Spinal cord (tissue), 10 donors: ENCODE data around the gene ANKRD33. TPM values are rescaled to one million over a fixed set of nuclear protein-coding genes. Genes with fewer than 3 reads are reported as not detected.

Source experiments
- DNase-seq, 6 donors: peaks; one replicate each; pipeline versions ENCODE4 v3.0.0 to v3.0.0-alpha.2; 2013 to 2015; ENCODE audit warnings: low spot score in 6 of 6, low read depth in 4 of 6
- H3K27ac ChIP-seq: one replicate; pipeline ENCODE4 v1.5.1; 2013; ENCODE audit warnings: low read depth, low read length, control low read depth
- H3K27me3 ChIP-seq: one replicate; pipeline ENCODE4 v1.6.1; 2013; ENCODE audit warnings: low read length; ENCODE audit not compliant: control insufficient read depth, insufficient read depth
- H3K36me3 ChIP-seq: one replicate; pipeline ENCODE4 v1.6.1; 2013; ENCODE audit warnings: low read length; ENCODE audit not compliant: control insufficient read depth, insufficient read depth
- H3K4me1 ChIP-seq: one replicate; pipeline ENCODE4 v1.6.1; 2013; ENCODE audit warnings: low read length; ENCODE audit not compliant: control insufficient read depth, insufficient read depth
- H3K4me3 ChIP-seq: one replicate; pipeline ENCODE4 v1.5.1; 2013; ENCODE audit warnings: low read depth, low read length, control low read depth
- H3K9me3 ChIP-seq: one replicate; pipeline ENCODE4 v1.6.1; 2013; ENCODE audit warnings: low read length; ENCODE audit not compliant: control insufficient read depth, insufficient read depth
- WGBS: methylation state at CpG from one replicate; pipeline ENCODE4 v1.1.5; 2013; ENCODE audit warnings: missing lambda C conversion rate; ENCODE audit not compliant: insufficient coverage; 5-methylcytosine and 5-hydroxymethylcytosine counted together
- polyA plus RNA-seq, 2 donors: library from polyadenylated mRNA; unstranded; fragments of 120-200 nt; gene quantifications; one replicate each; pipeline ENCODE4 v1.2.1, GENCODE V29; 2013; ENCODE audit not compliant: insufficient read length in 2 of 2
- total RNA-seq, 2 donors: library from RNA; depleted of rRNA in 1 of 2; stranded (reverse); fragments of 120-200 nt in 1 of 2; fragments of >200 nt in 1 of 2; gene quantifications; one replicate each; pipeline versions ENCODE4 v1.2.3 to v1.2.4, GENCODE V29; 2013 to 2014
- donor health status: healthy.

Gene ANKRD33
- total and polyA plus RNA-seq, 4 donors, result 0.14 to 0.21 (median 0.17) TPM; not detected in 1

DNA sequence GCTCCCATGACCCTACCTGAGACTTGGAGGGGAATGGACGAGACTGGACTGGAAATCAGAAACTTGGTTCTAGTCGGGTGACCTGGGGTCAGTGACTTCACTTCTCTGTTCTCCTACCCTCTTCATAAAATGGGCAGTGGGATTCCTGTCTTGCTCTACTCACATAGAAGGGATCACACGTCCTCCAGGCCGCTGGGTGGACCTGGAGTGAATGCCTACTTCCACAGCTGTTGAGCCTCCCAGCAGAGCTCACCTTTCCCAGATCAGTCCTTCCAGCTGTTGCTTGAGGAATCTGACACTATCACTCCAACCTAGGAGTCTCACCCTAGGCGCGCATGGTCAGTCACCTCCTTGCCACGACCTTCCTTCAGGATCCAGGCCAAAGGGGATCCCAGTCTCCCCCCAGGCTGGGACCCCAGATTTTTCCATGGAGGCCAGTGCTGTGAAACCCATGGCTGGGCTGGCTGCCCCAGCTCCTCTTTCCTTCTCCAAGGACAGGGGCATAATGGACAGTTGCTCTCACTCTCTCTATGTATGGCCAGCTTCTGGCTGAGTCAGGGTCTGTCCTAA, 20.0 kb downstream of the ANKRD33 start:
- H3K9me3 ChIP-seq, result no peaks in the 10 kb centered on the region
- peaks cover 18% of the 10 kb centered on the region for H3K27me3 ChIP-seq
- H3K27ac ChIP-seq, result no peak overlapping the region
- H3K4me3 ChIP-seq, result peak overlapping the region; percentile 11
- WGBS, result 96% methylated on average over 5 of the region's 7 CpGs
- peaks cover 37% of the 10 kb centered on the region for H3K4me1 ChIP-seq
- no peak for DNase-seq
- no peaks in the 10 kb centered on the region for H3K36me3 ChIP-seq

DNA sequence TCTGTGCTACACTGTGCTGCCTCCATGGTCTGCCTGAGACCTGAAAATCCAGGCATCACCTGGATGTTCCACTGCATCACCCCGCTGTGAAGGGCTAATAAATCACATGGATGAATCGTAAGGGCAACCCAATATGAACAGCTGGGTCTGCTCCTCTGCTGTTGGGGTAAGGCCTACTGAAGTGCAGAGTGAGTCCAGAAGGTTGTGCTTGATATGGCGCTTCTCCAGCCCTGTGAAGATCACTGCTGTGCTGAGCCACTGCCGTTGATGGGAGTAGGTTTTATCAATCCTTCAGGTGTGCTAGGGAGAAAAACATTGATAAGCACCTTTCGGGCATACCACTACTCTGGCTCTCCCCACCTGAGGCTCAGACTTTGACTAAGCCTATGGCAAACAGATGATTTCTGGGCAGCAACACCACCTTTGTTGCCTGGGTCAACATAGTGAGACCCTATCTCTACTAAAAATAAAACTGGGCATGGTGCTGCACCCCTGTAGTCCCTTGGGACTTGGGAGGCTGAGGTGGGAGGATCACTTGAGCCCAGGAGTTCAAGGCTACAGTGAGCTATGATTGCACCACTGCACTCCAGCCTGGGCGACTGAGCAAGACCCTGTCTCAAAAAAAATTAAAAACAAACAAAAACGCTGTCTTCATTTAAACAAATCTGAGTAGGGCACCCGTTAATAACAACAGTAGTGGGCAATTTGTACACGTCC, 21.1 kb downstream of the ANKRD33 start:
- H3K4me1 ChIP-seq, result peaks cover 44% of the 10 kb centered on the region
- H3K9me3 ChIP-seq, result no peaks in the 10 kb centered on the region
- no peak for DNase-seq
- H3K36me3 ChIP-seq, result no peaks in the 10 kb centered on the region
- H3K27me3 ChIP-seq, result peaks cover 18% of the 10 kb centered on the region
- no peak overlapping the region for H3K27ac ChIP-seq
- no peak overlapping the region for H3K4me3 ChIP-seq
- WGBS, result 76% methylated on average over 6 of the region's 9 CpGs

DNA sequence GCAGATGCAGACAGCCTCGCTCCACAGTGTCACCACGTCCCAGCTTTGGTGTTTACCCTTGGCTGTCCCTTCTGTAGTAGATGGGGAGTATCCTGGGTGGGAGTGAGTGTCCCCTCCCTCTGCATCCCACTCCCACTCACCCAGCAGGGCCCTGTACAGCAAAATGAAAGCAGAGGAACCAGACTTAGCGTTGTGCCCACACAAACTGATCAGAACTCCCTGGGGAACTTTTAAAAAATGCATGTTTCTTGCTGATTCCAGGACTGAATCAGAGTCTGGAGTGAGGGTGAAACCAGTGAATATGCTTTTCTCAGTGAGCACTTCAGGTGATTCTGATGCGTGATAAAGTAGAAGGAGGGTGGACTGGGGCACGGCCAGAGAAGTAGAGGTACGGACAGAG, 22.3 kb downstream of the ANKRD33 start:
- no peak for DNase-seq
- peaks cover 18% of the 10 kb centered on the region for H3K27me3 ChIP-seq
- WGBS, result 83% methylated on average over 4 of the region's 6 CpGs
- peaks cover 2% of the 10 kb centered on the region for H3K36me3 ChIP-seq
- no peaks in the 10 kb centered on the region for H3K9me3 ChIP-seq
- no peak overlapping the region for H3K27ac ChIP-seq
- H3K4me1 ChIP-seq, result peaks cover 42% of the 10 kb centered on the region
- no peak overlapping the region for H3K4me3 ChIP-seq

DNA sequence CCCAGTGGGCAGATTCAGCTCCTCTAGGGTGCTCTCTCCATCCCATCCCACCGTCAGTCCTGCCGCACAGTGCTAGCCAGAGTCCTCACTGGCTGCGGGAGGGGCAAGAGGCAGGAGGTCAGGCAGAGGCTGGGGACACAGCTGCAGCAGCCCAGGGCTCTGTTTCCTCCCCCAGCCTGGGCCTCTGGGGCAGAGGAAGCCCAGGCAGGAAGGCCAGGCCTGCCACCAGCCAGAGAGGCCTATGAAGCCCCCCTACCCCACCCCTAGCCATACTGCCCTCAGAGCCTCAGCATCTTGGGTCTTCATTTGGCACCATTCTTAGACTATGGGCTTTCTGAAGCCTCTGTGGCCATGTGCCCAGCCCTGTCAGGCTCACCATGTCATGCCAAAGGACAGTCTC, 22.8 kb downstream of the ANKRD33 start:
- no peaks in the 10 kb centered on the region for H3K9me3 ChIP-seq
- no peak overlapping the region for H3K27ac ChIP-seq
- DNase-seq, result no peak
- WGBS, result 67% methylated on average over 1 of the region's 3 CpGs
- peaks cover 5% of the 10 kb centered on the region for H3K36me3 ChIP-seq
- H3K4me3 ChIP-seq, result no peak overlapping the region
- H3K27me3 ChIP-seq, result peaks cover 18% of the 10 kb centered on the region
- peaks cover 41% of the 10 kb centered on the region for H3K4me1 ChIP-seq

DNA sequence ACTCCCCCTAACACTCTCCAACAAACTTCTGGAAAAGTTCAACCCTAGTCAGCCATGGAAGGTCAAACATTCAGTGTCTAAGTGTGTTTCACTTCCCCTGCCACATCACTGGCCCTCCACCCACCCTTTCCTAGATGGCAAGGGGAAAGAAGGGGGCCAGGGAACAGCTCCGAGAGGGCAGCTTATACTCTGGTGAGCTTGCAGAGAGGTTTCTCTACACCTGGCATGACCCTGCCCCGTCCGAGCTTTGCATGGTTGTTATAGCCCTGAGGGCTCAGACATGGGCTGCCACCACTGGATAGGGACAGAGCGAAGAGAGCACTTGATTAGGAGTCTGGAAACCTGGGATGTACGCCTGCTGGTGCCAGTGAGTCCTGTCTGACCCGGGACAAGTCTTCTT, 23.4 kb downstream of the ANKRD33 start:
- H3K36me3 ChIP-seq, result peaks cover 10% of the 10 kb centered on the region
- no peaks in the 10 kb centered on the region for H3K9me3 ChIP-seq
- peaks cover 15% of the 10 kb centered on the region for H3K27me3 ChIP-seq
- peak overlapping the region; percentile 47 for H3K27ac ChIP-seq
- WGBS, result 79% methylated on average over 6 of the region's 6 CpGs
- H3K4me3 ChIP-seq, result no peak overlapping the region
- H3K4me1 ChIP-seq, result peaks cover 40% of the 10 kb centered on the region
- no peak for DNase-seq

DNA sequence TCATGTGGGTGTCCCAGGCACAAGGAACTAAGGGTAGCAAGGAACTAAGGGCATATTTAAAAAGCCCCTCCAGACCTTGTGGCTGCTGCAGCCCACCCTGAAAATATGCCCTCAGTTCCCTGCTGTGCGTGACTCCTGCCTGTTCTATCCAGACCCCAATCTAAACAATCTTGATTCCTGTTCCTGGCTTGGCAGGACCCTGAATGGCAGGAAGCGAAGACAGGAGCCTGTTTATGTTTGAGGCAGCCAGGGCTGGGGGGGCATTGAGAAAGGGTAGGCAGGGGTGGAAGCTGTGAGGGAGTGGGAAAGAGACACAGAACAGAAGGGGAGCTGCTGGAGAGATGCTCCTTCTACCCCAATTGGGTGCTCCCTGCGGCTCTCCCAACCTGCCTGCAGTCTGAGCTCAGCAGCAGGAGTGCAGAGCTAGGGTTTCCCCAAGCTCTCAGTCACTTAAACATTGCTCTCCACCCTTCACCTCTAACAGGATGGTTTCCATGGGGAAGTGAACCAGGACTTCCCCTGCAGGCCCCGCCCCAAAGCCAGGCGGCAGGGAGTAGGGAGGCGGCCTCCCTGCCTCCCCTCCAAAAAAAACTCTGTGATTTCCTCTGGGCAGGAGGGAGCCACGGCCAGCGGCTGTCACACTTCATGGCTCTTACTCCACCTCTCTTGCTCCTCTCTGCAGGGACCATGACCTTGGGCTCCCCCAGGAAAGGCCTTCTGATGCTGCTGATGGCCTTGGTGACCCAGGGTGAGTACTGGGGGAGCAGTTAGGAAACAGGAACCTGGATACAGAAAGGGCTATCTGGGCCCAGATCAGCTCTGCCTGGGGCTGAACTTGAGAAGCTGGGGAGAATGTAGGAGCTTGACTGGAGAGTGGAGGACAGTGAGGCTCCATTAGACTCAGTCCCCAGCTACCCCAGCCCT, 24.1 kb downstream of the ANKRD33 start:
- no peak overlapping the region for H3K4me3 ChIP-seq
- H3K36me3 ChIP-seq, result peaks cover 10% of the 10 kb centered on the region
- peak overlapping the region; percentile 16 for H3K27ac ChIP-seq
- H3K27me3 ChIP-seq, result peaks cover 8% of the 10 kb centered on the region
- WGBS, result 64% methylated on average over 5 of the region's 8 CpGs
- DNase-seq, result peak in 1 of 6 donors; percentile 35
- H3K4me1 ChIP-seq, result peaks cover 33% of the 10 kb centered on the region
- H3K9me3 ChIP-seq, result no peaks in the 10 kb centered on the region

DNA sequence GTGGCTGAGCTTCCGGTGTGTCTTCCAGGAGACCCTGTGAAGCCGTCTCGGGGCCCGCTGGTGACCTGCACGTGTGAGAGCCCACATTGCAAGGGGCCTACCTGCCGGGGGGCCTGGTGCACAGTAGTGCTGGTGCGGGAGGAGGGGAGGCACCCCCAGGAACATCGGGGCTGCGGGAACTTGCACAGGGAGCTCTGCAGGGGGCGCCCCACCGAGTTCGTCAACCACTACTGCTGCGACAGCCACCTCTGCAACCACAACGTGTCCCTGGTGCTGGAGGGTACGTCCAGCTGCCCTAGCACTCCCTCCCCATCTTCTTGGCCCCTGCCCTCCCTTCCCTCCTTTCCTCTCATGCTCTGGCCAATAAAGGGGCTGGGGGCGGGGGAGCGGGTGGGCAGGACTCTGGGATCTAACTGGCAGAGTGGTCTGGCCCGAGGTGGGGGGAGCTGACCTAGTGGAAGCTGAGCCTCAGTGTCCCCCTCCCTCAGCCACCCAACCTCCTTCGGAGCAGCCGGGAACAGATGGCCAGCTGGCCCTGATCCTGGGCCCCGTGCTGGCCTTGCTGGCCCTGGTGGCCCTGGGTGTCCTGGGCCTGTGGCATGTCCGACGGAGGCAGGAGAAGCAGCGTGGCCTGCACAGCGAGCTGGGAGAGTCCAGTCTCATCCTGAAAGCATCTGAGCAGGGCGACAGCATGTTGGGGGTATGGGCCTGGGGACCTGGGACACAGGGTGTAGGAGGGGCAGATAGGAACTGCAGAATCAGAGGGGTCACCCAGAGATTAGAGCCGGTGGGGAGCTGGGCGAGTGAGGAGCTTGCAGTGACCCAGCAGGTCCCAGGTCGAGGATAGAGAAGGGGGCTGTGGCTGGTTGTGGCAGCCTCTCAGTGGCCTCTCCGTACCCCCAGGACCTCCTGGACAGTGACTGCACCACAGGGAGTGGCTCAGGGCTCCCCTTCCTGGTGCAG, 25.4 kb downstream of the ANKRD33 start:
- Histone ChIP-seq H3K4me1 (peaks cover 32% of the 10 kb centered on the region), H3K27ac (no peak overlapping the region), H3K9me3 (no peaks in the 10 kb centered on the region), H3K27me3 (no peaks in the 10 kb centered on the region), H3K4me3 (no peak overlapping the region), H3K36me3 (peaks cover 10% of the 10 kb centered on the region)
- WGBS, result 76% methylated on average over 28 of the region's 30 CpGs
- DNase-seq, result no peak

DNA sequence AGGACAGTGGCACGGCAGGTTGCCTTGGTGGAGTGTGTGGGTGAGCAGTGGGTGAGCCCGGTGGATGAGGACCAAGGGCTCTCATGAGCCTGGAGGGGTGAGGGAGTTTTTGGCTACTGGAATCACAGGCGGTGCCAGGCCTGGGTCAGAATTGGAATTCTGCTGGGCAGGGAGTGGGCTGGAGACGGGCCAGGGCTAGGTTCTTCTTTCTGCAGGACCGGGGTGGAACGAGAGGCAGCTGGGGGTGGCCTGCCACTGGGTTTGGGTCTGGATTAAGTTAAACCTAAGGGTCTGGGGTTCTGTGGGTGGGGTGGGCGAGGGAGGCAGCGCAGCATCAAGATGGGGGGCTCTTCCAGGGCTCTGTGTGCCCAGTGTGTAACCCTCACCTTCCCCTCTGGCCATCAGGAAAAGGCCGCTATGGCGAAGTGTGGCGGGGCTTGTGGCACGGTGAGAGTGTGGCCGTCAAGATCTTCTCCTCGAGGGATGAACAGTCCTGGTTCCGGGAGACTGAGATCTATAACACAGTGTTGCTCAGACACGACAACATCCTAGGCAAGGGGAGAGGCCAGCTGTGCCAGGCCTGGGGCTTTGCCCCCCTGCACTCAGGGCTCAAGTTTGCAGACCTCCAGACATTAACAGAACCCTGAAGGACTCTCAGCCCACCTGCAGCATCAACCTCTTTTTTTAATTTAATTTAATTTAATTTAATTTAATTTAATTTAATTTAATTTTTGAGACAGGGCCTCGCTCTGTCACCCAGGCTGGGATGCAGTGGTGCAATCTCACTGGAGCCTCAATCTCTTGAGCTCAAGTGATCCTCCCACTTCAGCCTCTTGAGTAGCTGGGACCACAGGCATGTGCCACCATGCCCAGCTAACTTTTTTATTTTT, 26.4 kb downstream of the ANKRD33 start:
- H3K27me3 ChIP-seq, result no peaks in the 10 kb centered on the region
- 90% methylated on average over 15 of the region's 17 CpGs for WGBS
- peaks cover 32% of the 10 kb centered on the region for H3K4me1 ChIP-seq
- H3K4me3 ChIP-seq, result no peak overlapping the region
- H3K36me3 ChIP-seq, result peaks cover 10% of the 10 kb centered on the region
- H3K27ac ChIP-seq, result no peak overlapping the region
- no peak for DNase-seq
- no peaks in the 10 kb centered on the region for H3K9me3 ChIP-seq
